GM12878 (cell line): ENCODE results near the gene DERA. TPM values are rescaled to one million over a fixed set of nuclear protein-coding genes. Genes with fewer than 3 reads are reported as not detected.

Source experiments
- ATAC-seq: fragments of 200-7000 bp; cut with Tn5 transposase; 3 replicates; pipeline ENCODE4 v1.9.1; 2020; ENCODE audit warnings: mild to moderate bottlenecking, moderate library complexity
- BruUV-seq: library from RNA; stranded (reverse); fragments of 400-500 nt; replicated peaks from 2 replicates; lab custom pipeline; 2021; lab: Mats Ljungman, UMichigan
- CTCF ChIA-PET: fragments of 300-600 bp; sonication (Branson Sonifier 250); formaldehyde crosslinking; extraction: SDS; loops from one replicate; lab custom pipeline; 2021; ENCODE audit warnings: inconsistent platforms; lab: Yijun Ruan, JAX
- POLR2A ChIA-PET: fragments of 350-600 bp; formaldehyde crosslinking; extraction: SDS; loops from one replicate; lab custom pipeline; 2021; ENCODE audit warnings: inconsistent platforms; lab: Charles Lee
- RAD21 ChIA-PET: fragments of 300-600 bp; sonication (Branson Sonifier 250); formaldehyde crosslinking; loops from one replicate; lab custom pipeline; 2023; ENCODE audit warnings: antibody characterized with exemption; ENCODE audit not compliant: unreplicated experiment; lab: Charles Lee
- SMC1A ChIA-PET: fragments of 300-600 bp; sonication (Branson Sonifier 250); formaldehyde crosslinking; loops from one replicate; lab custom pipeline; 2023; ENCODE audit not compliant: unreplicated experiment, uncharacterized antibody; lab: Charles Lee
- DNase-seq: peaks from one replicate; pipeline ENCODE4 v3.0.0-alpha.2; 2011; ENCODE audit warnings: low read depth, low spot score
- FAIRE-seq: peaks from 3 replicates; lab custom pipeline; 2011; peaks lifted over from hg19 to GRCh38; lab: Jason Lieb, UNC
- H2AFZ ChIP-seq: 2 replicates; pipeline ENCODE4 v1.6.0; 2011; ENCODE audit warnings: low read depth, low read length, control low read depth; ENCODE audit not compliant: control insufficient read depth
- H3K27ac ChIP-seq: 2 replicates; pipeline ENCODE4 v1.5.1; 2011; ENCODE audit warnings: control low read depth; ENCODE audit not compliant: control insufficient read depth, insufficient read depth
- H3K27me3 ChIP-seq, 2 experiments: replicated peaks in 1 of 2; 2 replicates each; pipeline versions ENCODE4 v1.6.0 to v1.6.1; 2011; ENCODE audit warnings: low read length in 1 of 2; ENCODE audit not compliant: control insufficient read depth in 2 of 2, insufficient read depth in 2 of 2
- H3K36me3 ChIP-seq, 2 experiments: 2 replicates each; pipeline ENCODE4 v1.5.1; 2011; ENCODE audit warnings: low read length in 1 of 2; ENCODE audit not compliant: control insufficient read depth in 2 of 2, insufficient read depth in 2 of 2
- H3K4me1 ChIP-seq: 2 replicates; pipeline ENCODE4 v1.6.1; 2011; ENCODE audit warnings: mild to moderate bottlenecking, low read length, moderate library complexity, mixed read lengths; ENCODE audit not compliant: control insufficient read depth, insufficient read depth
- H3K4me2 ChIP-seq: 2 replicates; pipeline ENCODE4 v1.6.0; 2011; ENCODE audit warnings: control low read depth; ENCODE audit not compliant: control insufficient read depth, insufficient read depth
- H3K4me3 ChIP-seq: fragments of 200-600 bp; sonication (generic); 2 replicates; pipeline ENCODE4 v1.5.1; 2016
- H3K79me2 ChIP-seq: 2 replicates; pipeline ENCODE4 v1.6.0; 2011; ENCODE audit warnings: low read length; ENCODE audit not compliant: control insufficient read depth, insufficient read depth
- H3K9ac ChIP-seq: 2 replicates; pipeline ENCODE4 v1.8.0; 2011; ENCODE audit warnings: low read length, control low read depth, mixed read lengths; ENCODE audit not compliant: control insufficient read depth, insufficient read depth
- H3K9me3 ChIP-seq: replicated peaks from 3 replicates; pipeline ENCODE4 v1.5.1; 2011; ENCODE audit warnings: mild to moderate bottlenecking, low read length; ENCODE audit not compliant: control insufficient read depth, insufficient read depth
- H4K20me1 ChIP-seq: 2 replicates; pipeline ENCODE4 v1.6.0; 2011; ENCODE audit not compliant: control insufficient read depth, insufficient read depth
- BCL3 ChIP-seq: IDR thresholded peaks from 2 replicates; pipeline ENCODE4 v1.6.1; 2011; ENCODE audit warnings: borderline replicate concordance, low read depth, mild to moderate bottlenecking, moderate library complexity, low read length; ENCODE audit not compliant: insufficient read depth, poor library complexity, severe bottlenecking
- EP300 ChIP-seq, 2 experiments: fragments of 150-350 bp in 1 of 2; IDR thresholded peaks; 2 replicates each; pipeline ENCODE4 v1.6.1; 2011 to 2012; ENCODE audit warnings: low read depth in 2 of 2, low read length in 2 of 2, borderline replicate concordance in 1 of 2, improper control_type of control experiment in 1 of 2, inconsistent platforms in 1 of 2; ENCODE audit not compliant: control insufficient read depth in 1 of 2
- EZH2 ChIP-seq: IDR thresholded peaks from 2 replicates; pipeline ENCODE4 v1.6.1; 2012; ENCODE audit warnings: low read depth, mild to moderate bottlenecking, control low read depth, inconsistent platforms, low read length, borderline replicate concordance; ENCODE audit not compliant: control insufficient read depth
- FOXK2 ChIP-seq: fragments of 450-650 bp; IDR thresholded peaks from 2 replicates; pipeline ENCODE4 v1.6.1; 2017; ENCODE audit warnings: mild to moderate bottlenecking, moderate library complexity
- HDAC2 ChIP-seq: fragments of 200-600 bp; sonication (generic); IDR thresholded peaks from 2 replicates; pipeline ENCODE4 v1.6.1; 2017
- MEF2A ChIP-seq: IDR thresholded peaks from 2 replicates; pipeline ENCODE4 v1.6.1; 2011; ENCODE audit warnings: low read depth, mild to moderate bottlenecking, low read length, moderate library complexity; ENCODE audit not compliant: insufficient read depth
- NFIC ChIP-seq: IDR thresholded peaks from 2 replicates; pipeline ENCODE4 v1.6.1; 2012; ENCODE audit warnings: low read depth, mild to moderate bottlenecking, inconsistent platforms, low read length, moderate library complexity
- ZNF622 ChIP-seq: fragments of 450-650 bp; IDR thresholded peaks from 2 replicates; pipeline ENCODE4 v1.6.1; 2017; ENCODE audit warnings: mild to moderate bottlenecking, inconsistent platforms
- WGBS: methylation state at CpG from one replicate; pipeline ENCODE4 v1.1.6; 2016; ENCODE audit warnings: low lambda C conversion rate; ENCODE audit not compliant: insufficient replicate concordance, insufficient coverage; ENCODE audit errors: missing lambda C conversion rate; 5-methylcytosine and 5-hydroxymethylcytosine counted together
- in situ Hi-C: fragments of 300-500 bp; cut with MboI; formaldehyde crosslinking; loops from 9 replicates; pipeline ENCODE4 v1.14.3; 2018; ENCODE audit warnings: mixed read lengths
- intact Hi-C: fragments of 100-400 bp; cut with micrococcal nuclease; formaldehyde crosslinking; loops from one replicate; pipeline ENCODE4 v1.14.2; 2022; ENCODE audit not compliant: unreplicated experiment
- polyA plus RNA-seq, 11 experiments: library from polyadenylated mRNA; depleted of rRNA in 4 of 11; unstranded in 6 of 11; stranded (reverse) in 5 of 11; fragments of >200 nt; fragmentation: Nextera tagmentation in 4 of 11; fragmentation: Illumina TruSeq in 1 of 11; extraction: Ambion mirVana in 4 of 11; extraction: Trizol in 1 of 11; gene quantifications; 1 replicate in 1 of 11; 2 replicates in 10 of 11; pipeline versions ENCODE4 v1.2.1 to v1.2.3, GENCODE V29; 2011 to 2016; ENCODE audit warnings: inconsistent platforms in 2 of 11, missing spikeins in 2 of 11, low read depth in 1 of 11
- total RNA-seq, 4 experiments: library from RNA; depleted of rRNA in 3 of 4; stranded (reverse); fragments of >200 nt in 3 of 4; fragmentation: Illumina TruSeq in 1 of 4; extraction: Trizol in 1 of 4; gene quantifications; 2 replicates each; pipeline versions ENCODE4 v1.2.1 to v1.2.3, GENCODE V29; 2013 to 2021

Gene DERA
- total and polyA plus RNA-seq, 10 of the 15 experiments (the other 5 are each of a cell fraction or from before 2014, with no cell fraction given), result 34.9 to 97.1 (median 40.8) TPM

DNA sequence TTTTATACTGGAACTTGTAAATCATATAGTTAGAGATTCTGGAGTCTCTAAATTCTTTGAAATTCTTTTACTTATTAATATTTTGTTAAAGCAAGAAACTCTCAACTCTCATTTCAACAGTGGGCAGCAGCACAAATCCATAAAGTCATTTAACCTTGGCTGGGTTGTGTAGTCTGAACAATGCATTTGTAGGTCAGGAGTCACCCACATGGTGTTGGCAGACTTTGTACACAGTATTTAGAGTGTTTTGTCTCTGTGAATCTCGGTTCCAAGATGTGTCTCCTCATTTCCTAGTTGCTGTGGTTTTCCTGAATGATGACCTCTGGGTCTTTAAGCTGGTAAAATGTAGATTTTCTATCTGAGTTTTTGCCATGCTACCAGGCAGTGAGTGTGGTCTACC, 49.7 kb upstream of the DERA start:
- WGBS, result 40% methylated on average over 1 of the region's 1 CpG
- Histone ChIP-seq H3K9ac (no peak overlapping the region), H3K4me2 (no peak overlapping the region), H3K4me1 (no peaks in the 10 kb centered on the region), H3K36me3 (no peaks in the 10 kb centered on the region), H2AFZ (no peak overlapping the region), H3K9me3 (no peaks in the 10 kb centered on the region), H3K79me2 (no peaks in the 10 kb centered on the region), H3K4me3 (no peak overlapping the region), H4K20me1 (no peaks in the 10 kb centered on the region), H3K27me3 (no peaks in the 10 kb centered on the region), H3K27ac (no peak overlapping the region)
- CTCF ChIA-PET, result interaction anchor here (0.6 to 2.5 kb wide), 7 partner anchors 36 to 373 kb away, joined by 3 to 11 read pairs (median 3); no protein-coding TSS in a partner anchor
- FAIRE-seq (no peak), ATAC-seq (no peak), DNase-seq (no peak)
- SMC1A ChIA-PET, result interaction anchor here (0.5 to 2.2 kb wide), 5 partner anchors 8 to 329 kb away, joined by 3 to 14 read pairs (median 4); no protein-coding TSS in a partner anchor
- no TSS peak for BruUV-seq
- RAD21 ChIA-PET, result interaction anchor here (0.9 to 1.1 kb wide), 2 partner anchors 89 to 271 kb away, joined by 3 read pairs; no protein-coding TSS in a partner anchor
- intact Hi-C loops (no loop called here), in situ Hi-C loops (no loop called here)
- POLR2A ChIA-PET, result no interaction called here
- TF ChIP-seq EZH2, result no peak
- no peak for TF ChIP-seq FOXK2
- no peak for TF ChIP-seq ZNF622
- no peak for TF ChIP-seq EP300 (IDR thresholded peaks at IDR 0.05; ENCODE audit: borderline replicate concordance in 1 of 2, control insufficient read depth in 1 of 2, low read depth in 2 of 2, low read length in 2 of 2)
- no peak for TF ChIP-seq BCL3
- TF ChIP-seq NFIC, result no peak
- TF ChIP-seq MEF2A, result no peak
- no peak for TF ChIP-seq HDAC2
